ENCODE measurements around the gene RAX2.

GRCh38 chr19:3768015-3768747, 3.8 kb downstream of the RAX2 start:
- TF ChIP-seq POLR2A (IDR thresholded peaks at IDR 0.05) (no peak), CTCF (IDR thresholded peaks at IDR 0.05) (no peak)
